ENCODE data around the gene NOD1. TPM values are rescaled to one million over a fixed set of nuclear protein-coding genes. Genes with fewer than 3 reads are reported as not detected.

NOD1 gene
- total RNA-seq, 2 experiments from 2014 or later: 26.8 to 28.2 TPM

DNA sequence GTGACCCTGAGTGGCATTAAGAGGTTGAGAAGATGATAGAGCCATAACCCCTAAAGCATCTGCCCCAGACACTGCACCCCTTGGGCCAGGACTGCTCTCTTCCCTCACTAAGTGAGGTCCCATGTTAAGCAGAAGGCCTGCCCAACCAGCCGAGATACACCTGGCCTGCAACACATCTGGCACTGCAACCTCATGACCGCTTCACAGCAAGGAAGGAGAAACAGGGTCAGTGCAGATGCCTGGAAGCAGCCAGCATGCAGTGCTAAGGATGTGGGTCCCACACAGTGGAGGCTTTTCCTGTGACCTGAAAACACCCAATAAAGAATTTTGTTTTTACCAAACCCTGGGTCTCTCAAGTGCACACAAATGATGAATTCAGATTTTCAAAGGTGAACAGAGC lies 7.4 kb downstream of the NOD1 start:
- Mint-ChIP-seq H3K4me3 (peak overlapping the region; percentile 52), H3K36me3 (peaks cover 44% of the 10 kb centered on the region), H3K9me3 (no peaks in the 10 kb centered on the region), H3K27ac (peak overlapping the region; percentile 46), H3K27me3 (no peaks in the 10 kb centered on the region), H3K4me1 (peaks cover 71% of the 10 kb centered on the region)
- DNase-seq (no peak), ATAC-seq (ENCODE audit: low read depth) (no peak)
- POLR2A ChIA-PET: interaction anchor here (1.1 kb wide), 1 partner anchor 26 kb away, joined by 3 read pairs; no protein-coding TSS in a partner anchor

- Mint-ChIP-seq H3K9me3 (no peaks in the 10 kb centered on the region), H3K4me3 (peak overlapping the region; percentile 52), H3K4me1 (peaks cover 71% of the 10 kb centered on the region), H3K36me3 (peaks cover 40% of the 10 kb centered on the region), H3K27me3 (no peaks in the 10 kb centered on the region), H3K27ac (peak overlapping the region; percentile 46)
- DNase-seq: no peak
- ATAC-seq (ENCODE audit: low read depth): no peak
- POLR2A ChIA-PET: no interaction called here
These were observed 7.8 kb downstream of the NOD1 start for GRCh38 chr7:30470771-30471170.

GRCh38 chr7:30470163-30470770 lies 8.3 kb downstream of the NOD1 start:
- H3K4me3 Mint-ChIP-seq: no peak overlapping the region
- H3K27me3 Mint-ChIP-seq: no peaks in the 10 kb centered on the region
- peaks cover 36% of the 10 kb centered on the region for H3K36me3 Mint-ChIP-seq
- H3K9me3 Mint-ChIP-seq: no peaks in the 10 kb centered on the region
- POLR2A ChIA-PET: no interaction called here
- DNase-seq (no peak), ATAC-seq (ENCODE audit: low read depth) (no peak)
- H3K27ac Mint-ChIP-seq: no peak overlapping the region
- peaks cover 70% of the 10 kb centered on the region for H3K4me1 Mint-ChIP-seq

DNA sequence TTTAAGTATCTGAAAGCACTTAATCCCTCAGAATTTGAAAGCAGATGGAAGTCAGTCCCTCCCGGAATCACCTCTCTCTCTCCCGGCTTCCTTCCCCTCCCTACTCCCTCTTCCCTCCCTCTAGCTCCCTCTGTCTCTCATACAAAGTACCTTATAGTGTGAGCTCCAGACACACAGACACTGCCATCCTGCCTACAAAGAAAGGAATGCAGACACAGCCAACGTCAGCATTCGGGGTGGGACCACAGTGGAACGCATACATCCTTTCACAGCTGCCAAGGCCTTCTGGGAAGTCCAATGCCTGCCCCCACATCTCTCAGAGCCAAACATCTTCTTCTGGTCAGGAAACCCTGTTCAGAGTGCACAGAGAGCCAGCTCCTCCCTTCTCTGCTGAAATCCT lies 9.3 kb downstream of the NOD1 start:
- no peaks in the 10 kb centered on the region for H3K27me3 Mint-ChIP-seq
- no peak for DNase-seq
- H3K4me1 Mint-ChIP-seq: peaks cover 72% of the 10 kb centered on the region
- peaks cover 29% of the 10 kb centered on the region for H3K36me3 Mint-ChIP-seq
- H3K4me3 Mint-ChIP-seq: no peak overlapping the region
- no peak overlapping the region for H3K27ac Mint-ChIP-seq
- POLR2A ChIA-PET: no interaction called here
- H3K9me3 Mint-ChIP-seq: no peaks in the 10 kb centered on the region
- no peak for ATAC-seq (ENCODE audit: low read depth)

DNA sequence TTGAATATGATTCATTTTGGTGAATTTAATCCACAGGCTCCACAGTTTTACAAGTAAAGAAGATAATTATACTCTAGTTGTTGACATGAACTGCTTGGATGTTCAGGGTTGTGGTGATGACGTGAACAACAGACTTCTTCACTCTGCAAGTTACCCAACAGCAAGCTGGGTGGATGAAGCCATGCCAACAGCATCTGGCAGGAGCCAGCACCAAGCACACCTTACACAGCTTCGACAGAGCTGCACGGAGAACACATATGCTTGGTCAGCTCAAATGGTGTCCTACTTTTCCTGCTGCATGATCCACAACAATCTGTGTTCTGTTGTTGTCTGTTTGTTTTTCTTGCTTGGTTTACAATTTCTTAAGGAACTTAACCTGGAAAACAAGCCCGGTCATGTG lies 9.8 kb downstream of the NOD1 start:
- peaks cover 67% of the 10 kb centered on the region for H3K4me1 Mint-ChIP-seq
- DNase-seq (no peak), ATAC-seq (ENCODE audit: low read depth) (no peak)
- POLR2A ChIA-PET: interaction anchor here (1.1 kb wide), 1 partner anchor 9 kb away, joined by 3 read pairs; the partner anchor contains the start of gene NOD1
- H3K27ac Mint-ChIP-seq: no peak overlapping the region
- H3K4me3 Mint-ChIP-seq: no peak overlapping the region
- H3K9me3 Mint-ChIP-seq: no peaks in the 10 kb centered on the region
- peaks cover 25% of the 10 kb centered on the region for H3K36me3 Mint-ChIP-seq
- H3K27me3 Mint-ChIP-seq: no peaks in the 10 kb centered on the region

DNA sequence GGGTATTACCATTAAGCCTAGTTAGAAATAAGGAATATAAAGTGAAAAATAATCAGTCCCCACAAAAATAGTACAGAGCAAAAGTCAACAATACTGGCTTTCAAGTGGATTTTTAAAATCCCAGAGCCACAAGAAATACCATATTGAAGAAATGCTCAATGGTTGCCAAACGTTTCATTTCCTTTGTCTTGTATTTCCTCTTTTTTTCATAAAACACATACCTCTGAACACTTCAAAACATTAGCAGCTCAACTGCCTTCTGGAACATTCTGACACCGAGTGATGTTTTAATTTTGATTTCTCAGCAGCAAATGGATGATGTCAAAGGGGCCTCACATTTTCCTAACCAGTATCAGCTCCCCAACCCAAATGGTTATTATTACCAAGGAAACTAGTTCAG lies 10.5 kb downstream of the NOD1 start:
- POLR2A ChIA-PET: interaction anchor here (1.1 kb wide), 1 partner anchor 10 kb away, joined by 3 read pairs; the partner anchor contains the start of gene NOD1
- peaks cover 60% of the 10 kb centered on the region for H3K4me1 Mint-ChIP-seq

GRCh38 chr7:30467271-30467670 lies 11.3 kb downstream of the NOD1 start:
- DNase-seq (no peak), ATAC-seq (ENCODE audit: low read depth) (no peak)
- Mint-ChIP-seq H3K27ac (no peak overlapping the region), H3K4me3 (no peak overlapping the region), H3K27me3 (no peaks in the 10 kb centered on the region), H3K9me3 (no peaks in the 10 kb centered on the region), H3K4me1 (peaks cover 52% of the 10 kb centered on the region), H3K36me3 (peaks cover 24% of the 10 kb centered on the region)
- POLR2A ChIA-PET: no interaction called here

More for the DNA sequence above, 10.5 kb downstream of the NOD1 start:
- ATAC-seq (ENCODE audit: low read depth) (no peak), DNase-seq (no peak)
- H3K9me3 Mint-ChIP-seq: no peaks in the 10 kb centered on the region
- no peaks in the 10 kb centered on the region for H3K27me3 Mint-ChIP-seq
- H3K27ac Mint-ChIP-seq: no peak overlapping the region
- H3K4me3 Mint-ChIP-seq: no peak overlapping the region
- H3K36me3 Mint-ChIP-seq: peaks cover 22% of the 10 kb centered on the region

DNA sequence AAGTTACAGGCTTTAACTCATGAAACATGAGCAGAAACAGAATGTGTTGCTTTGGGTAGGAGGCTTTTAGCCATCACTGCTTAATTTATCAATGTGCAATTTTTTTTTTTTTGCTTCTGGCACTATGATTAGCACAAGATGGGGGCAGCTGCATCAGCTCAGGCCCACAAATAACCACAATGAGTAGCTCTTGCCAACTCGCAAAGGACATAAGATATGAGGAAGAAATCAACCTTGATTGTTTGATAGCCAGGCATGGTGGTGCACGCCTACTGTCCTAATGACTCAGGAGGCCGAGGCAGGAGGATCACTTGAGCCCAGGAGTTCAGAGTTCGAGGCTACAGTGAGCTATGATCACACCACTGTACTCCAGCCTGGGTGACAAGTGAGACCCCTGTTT lies 12.3 kb downstream of the NOD1 start:
- peaks cover 24% of the 10 kb centered on the region for H3K36me3 Mint-ChIP-seq
- ATAC-seq (ENCODE audit: low read depth): no peak
- H3K27me3 Mint-ChIP-seq: no peaks in the 10 kb centered on the region
- H3K27ac Mint-ChIP-seq: no peak overlapping the region
- H3K4me3 Mint-ChIP-seq: no peak overlapping the region
- H3K4me1 Mint-ChIP-seq: peaks cover 42% of the 10 kb centered on the region
- H3K9me3 Mint-ChIP-seq: no peaks in the 10 kb centered on the region
- no peak for DNase-seq
- POLR2A ChIA-PET: interaction anchor here (0.6 kb wide), 1 partner anchor 108 kb away, joined by 3 read pairs; no protein-coding TSS in a partner anchor

GRCh38 chr7:30465811-30466180 lies 12.8 kb downstream of the NOD1 start:
- POLR2A ChIA-PET: interaction anchor here (0.6 kb wide), 1 partner anchor 108 kb away, joined by 3 read pairs; no protein-coding TSS in a partner anchor
- H3K9me3 Mint-ChIP-seq: no peaks in the 10 kb centered on the region
- ATAC-seq (ENCODE audit: low read depth) (no peak), DNase-seq (no peak)
- H3K27me3 Mint-ChIP-seq: no peaks in the 10 kb centered on the region
- no peak overlapping the region for H3K27ac Mint-ChIP-seq
- H3K36me3 Mint-ChIP-seq: peaks cover 24% of the 10 kb centered on the region
- H3K4me1 Mint-ChIP-seq: peaks cover 38% of the 10 kb centered on the region
- no peak overlapping the region for H3K4me3 Mint-ChIP-seq

- ATAC-seq (ENCODE audit: low read depth) (no peak), DNase-seq (no peak)
- peaks cover 20% of the 10 kb centered on the region for H3K36me3 Mint-ChIP-seq
- H3K27me3 Mint-ChIP-seq: no peaks in the 10 kb centered on the region
- POLR2A ChIA-PET: no interaction called here
- peaks cover 32% of the 10 kb centered on the region for H3K4me1 Mint-ChIP-seq
- no peaks in the 10 kb centered on the region for H3K9me3 Mint-ChIP-seq
- no peak overlapping the region for H3K4me3 Mint-ChIP-seq
- no peak overlapping the region for H3K27ac Mint-ChIP-seq
These were observed 13.4 kb downstream of the NOD1 start for GRCh38 chr7:30465046-30465810.

DNA sequence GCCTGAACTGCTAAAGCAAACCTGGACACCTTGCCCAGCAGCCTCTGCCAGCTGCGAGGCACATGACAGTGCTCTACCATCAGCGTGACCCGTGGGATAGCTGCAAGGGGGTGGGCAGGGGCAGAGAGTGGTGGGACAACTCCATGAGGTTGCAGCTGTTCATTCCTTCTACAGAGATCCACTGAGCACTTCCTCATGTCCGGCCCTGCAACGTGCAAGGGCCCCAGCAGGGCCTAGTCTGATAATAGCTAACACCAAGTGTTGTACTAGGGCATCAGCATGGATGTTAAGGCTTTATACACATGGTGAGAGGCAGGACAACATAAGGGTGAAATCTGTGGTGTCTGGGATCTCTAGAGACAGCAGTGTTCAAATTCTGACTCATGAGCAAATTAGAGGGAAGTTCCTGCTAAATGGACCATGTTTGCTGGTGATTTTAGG lies 14.3 kb downstream of the NOD1 start:
- POLR2A ChIA-PET: no interaction called here
- Mint-ChIP-seq H3K27ac (no peak overlapping the region), H3K27me3 (no peaks in the 10 kb centered on the region)

DNA sequence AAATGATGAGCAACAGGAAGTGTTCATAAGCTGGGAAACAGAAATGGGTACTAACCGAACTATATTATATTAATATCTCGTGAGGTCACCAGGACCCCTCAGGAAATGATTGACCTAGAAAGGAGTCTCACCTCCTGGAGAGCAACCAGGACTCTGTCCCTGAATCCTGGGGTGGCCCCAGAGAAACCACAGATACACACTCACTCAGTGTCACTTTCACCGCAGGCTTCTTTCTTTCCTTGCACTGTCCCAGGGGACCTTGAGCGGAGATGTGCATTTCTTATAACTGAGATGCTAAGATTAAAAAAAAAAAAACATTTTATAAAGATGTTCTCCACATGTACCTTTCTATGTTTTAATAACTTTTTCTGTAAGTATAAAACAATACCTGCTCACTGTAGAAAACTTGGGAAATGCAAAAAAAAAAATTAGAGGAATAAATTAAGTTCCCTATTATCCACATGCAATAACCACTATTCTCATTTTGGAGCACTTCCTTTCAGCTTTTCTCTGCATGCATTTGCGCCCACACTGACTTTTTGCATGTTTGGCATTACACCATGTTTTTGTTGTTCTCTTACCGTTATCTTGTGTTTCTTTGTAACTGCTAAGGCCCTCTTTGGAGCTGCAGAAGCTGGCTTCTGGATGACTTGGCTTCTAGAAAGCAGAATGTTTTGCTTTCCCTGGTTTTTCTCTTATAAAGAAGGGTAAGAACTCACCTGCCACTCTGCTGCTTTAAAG lies 15.0 kb downstream of the NOD1 start:
- Mint-ChIP-seq H3K27ac (no peak overlapping the region), H3K9me3 (no peaks in the 10 kb centered on the region), H3K4me3 (no peak overlapping the region), H3K36me3 (peaks cover 8% of the 10 kb centered on the region), H3K27me3 (no peaks in the 10 kb centered on the region), H3K4me1 (peaks cover 24% of the 10 kb centered on the region)
- no peak for ATAC-seq (ENCODE audit: low read depth)
- POLR2A ChIA-PET: no interaction called here
- DNase-seq: no peak

More for the DNA sequence above, 14.3 kb downstream of the NOD1 start:
- ATAC-seq (ENCODE audit: low read depth) (no peak), DNase-seq (no peak)
- peaks cover 15% of the 10 kb centered on the region for H3K36me3 Mint-ChIP-seq
- no peak overlapping the region for H3K4me3 Mint-ChIP-seq
- no peaks in the 10 kb centered on the region for H3K9me3 Mint-ChIP-seq
- H3K4me1 Mint-ChIP-seq: peaks cover 28% of the 10 kb centered on the region

- H3K36me3 Mint-ChIP-seq: peaks cover 10% of the 10 kb centered on the region
- H3K4me3 Mint-ChIP-seq: no peak overlapping the region
- peaks cover 16% of the 10 kb centered on the region for H3K4me1 Mint-ChIP-seq
- ATAC-seq (ENCODE audit: low read depth) (no peak), DNase-seq (no peak)
- no peaks in the 10 kb centered on the region for H3K9me3 Mint-ChIP-seq
- no peaks in the 10 kb centered on the region for H3K27me3 Mint-ChIP-seq
- POLR2A ChIA-PET: no interaction called here
- H3K27ac Mint-ChIP-seq: no peak overlapping the region
These were observed 16.4 kb downstream of the NOD1 start for GRCh38 chr7:30462179-30462578.
